ENCODE measurements around the gene ZCCHC10.
"Not testable (repeated sequence)": the region's sequence is repeated elsewhere in the genome, so short reads cannot be mapped to it uniquely, and the experiment has no call there.

The ZCCHC10 gene

GRCh38 chr5:133041157-133041784 is 14.9 kb upstream of the ZCCHC10 start:
- DNase-seq = no peak

GRCh38 chr5:133036677-133037076 is 10.3 kb upstream of the ZCCHC10 start:
- DNase-seq = not testable (repeated sequence)

GRCh38 chr5:133035224-133035623 is 8.9 kb upstream of the ZCCHC10 start:
- DNase-seq = no peak

GRCh38 chr5:133034064-133034463 is 7.7 kb upstream of the ZCCHC10 start:
- DNase-seq = no peak

DNA sequence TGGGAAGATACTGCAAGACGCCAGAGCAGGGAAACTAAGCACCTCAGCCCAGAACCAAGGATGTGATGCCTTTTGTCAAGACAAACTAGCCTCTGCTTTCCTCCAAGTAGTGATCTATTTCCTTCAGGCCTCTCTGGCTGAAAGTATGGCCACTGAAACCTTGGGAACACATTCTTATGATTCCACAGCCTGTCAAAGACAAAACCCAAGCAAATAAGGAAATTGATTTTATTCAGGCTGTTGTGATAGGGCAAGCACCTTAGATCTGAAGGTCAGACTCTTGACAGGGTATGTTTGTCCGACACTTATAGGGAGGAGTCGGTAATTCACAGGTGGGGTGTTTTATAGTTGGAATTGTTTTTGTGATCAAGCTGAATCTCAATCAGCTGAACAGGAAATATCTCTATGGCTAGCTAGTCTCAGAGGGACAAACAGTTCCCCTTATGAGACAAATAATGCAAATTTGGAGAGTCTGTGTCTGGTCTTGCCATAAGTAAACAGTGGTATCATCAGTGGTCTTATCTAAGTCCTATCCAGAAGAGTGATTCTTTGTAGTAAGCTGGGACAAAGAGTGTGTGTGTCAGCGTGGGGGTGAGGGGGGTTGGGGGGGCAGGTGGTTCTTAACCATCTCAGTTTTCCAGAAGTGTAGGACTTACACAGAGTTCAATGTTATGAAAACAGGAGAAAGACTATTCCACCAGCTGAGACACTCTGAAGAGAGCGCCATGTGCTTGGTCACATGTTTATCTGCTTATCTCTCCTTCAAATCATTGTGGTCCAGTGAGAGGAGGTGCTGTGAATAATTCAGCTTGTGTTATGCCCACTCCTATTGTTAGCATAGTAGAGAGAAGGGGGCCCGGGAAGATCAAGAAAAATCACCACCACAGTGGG is 6.7 kb upstream of the ZCCHC10 start:
- no peak for DNase-seq

GRCh38 chr5:133030343-133031005 is 4.1 kb upstream of the ZCCHC10 start:
- no peak for DNase-seq

DNA sequence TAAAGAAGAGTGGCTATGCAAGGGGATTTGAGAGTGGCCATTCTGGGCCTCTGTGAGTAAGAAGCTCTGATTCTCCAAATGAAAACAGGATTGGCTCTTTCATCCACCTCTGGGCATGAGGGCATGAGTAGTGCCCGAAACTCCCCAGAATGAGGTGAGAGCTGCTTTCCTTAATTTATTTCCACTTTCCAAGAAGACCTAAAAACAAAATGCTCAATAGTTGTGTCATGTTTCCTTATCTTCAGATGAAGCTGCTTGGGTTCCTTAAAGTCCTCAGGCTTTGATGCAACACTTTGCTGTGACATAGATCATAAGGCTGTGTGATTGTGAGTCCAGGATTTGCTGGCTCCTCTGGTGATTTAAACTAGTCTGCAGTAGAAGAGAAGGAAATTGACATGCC is 3.1 kb upstream of the ZCCHC10 start:
- DNase-seq = no peak

GRCh38 chr5:133026664-133027153 is 360 bp upstream of the ZCCHC10 start:
- no peak for DNase-seq

- not testable (repeated sequence) for DNase-seq
These were observed 6.9 kb downstream of the ZCCHC10 start for GRCh38 chr5:133019471-133019870.

GRCh38 chr5:133017964-133018363 is 8.4 kb downstream of the ZCCHC10 start:
- no peak for DNase-seq

DNA sequence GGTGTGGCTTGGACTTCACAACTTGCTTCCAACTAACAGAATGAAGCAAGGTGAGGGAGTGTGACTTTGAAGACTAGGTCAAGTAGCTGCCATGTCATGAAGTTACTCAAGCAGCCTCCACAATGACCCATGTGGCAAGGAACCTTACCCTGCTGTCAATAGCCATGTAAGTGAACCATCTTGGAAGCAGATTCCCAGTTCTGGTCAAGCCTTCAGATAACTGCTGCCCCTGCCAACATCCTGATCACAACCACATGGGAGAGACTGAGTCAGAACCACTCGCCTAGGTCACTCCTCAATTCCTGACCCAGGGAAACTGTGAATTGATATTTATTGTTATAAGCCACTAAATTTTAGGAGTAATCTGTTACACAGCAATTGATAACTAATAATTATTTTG is 10.9 kb downstream of the ZCCHC10 start:
- DNase-seq = no peak

GRCh38 chr5:133008455-133008854 is 17.9 kb downstream of the ZCCHC10 start:
- DNase-seq = not testable (repeated sequence)

DNA sequence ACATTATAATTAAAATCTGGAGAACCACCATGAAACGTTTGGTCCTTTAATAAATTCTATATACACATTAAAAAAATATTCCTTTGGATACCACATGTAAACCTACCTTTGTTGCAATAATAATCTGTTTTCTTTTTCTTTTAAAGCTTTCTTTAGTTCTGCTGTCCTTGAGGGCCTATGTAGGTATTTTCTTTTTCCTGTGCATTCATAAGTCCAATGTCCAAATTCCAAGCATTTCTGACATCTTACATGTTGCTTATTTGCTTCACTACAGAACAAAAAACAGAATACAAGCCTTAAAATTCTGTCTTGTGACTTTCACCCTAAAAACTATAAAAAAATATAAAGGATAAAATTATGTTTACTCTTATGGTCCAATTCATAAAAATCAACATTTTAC is 19.7 kb downstream of the ZCCHC10 start:
- peak; percentile 2 for DNase-seq

GRCh38 chr5:132999246-132999645 is 27.1 kb downstream of the ZCCHC10 start:
- no peak for DNase-seq

DNA sequence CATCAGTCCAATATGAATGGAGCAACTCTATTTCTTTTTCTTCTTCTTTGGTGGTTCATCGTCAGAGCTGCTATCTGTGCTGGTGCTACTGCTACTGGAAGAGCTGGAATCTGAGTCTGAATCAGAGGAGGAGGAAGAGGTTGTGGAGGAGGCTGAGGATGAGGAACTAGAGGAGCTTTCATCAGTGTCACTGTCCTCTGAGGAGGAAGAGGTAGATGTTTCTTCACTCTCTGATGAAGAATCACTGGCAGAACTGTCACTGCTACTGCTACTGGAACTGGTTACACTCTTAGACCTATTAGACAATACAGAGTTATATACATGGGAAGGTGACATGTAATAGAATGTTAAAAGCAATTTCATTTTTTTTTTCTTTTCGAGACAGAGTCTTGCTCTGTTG is 27.8 kb downstream of the ZCCHC10 start:
- no peak for DNase-seq

DNA sequence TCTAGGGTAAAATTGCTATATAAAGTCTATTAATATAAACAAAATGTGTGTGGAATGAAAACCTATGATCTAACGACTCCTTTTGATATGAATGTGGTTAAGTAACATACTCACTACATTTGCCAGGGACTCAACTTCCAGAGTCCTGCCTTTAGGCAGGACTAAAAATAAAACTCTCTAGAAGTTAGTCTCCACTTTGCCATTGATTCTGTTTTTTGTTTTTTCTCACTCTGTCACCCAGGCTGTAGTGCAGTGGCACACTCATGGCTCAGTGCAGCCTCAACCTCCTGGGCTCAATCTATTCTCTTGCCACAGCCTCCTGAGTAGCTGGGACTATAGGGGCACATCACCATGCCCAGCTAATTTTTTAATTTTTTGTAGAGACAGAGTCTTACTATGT is 30.0 kb downstream of the ZCCHC10 start:
- no peak for DNase-seq

- no peak for DNase-seq
These were observed 38.6 kb downstream of the ZCCHC10 start for GRCh38 chr5:132987531-132988408.

- not testable (repeated sequence) for DNase-seq
These were observed 43.4 kb downstream of the ZCCHC10 start for GRCh38 chr5:132982971-132983370.

DNA sequence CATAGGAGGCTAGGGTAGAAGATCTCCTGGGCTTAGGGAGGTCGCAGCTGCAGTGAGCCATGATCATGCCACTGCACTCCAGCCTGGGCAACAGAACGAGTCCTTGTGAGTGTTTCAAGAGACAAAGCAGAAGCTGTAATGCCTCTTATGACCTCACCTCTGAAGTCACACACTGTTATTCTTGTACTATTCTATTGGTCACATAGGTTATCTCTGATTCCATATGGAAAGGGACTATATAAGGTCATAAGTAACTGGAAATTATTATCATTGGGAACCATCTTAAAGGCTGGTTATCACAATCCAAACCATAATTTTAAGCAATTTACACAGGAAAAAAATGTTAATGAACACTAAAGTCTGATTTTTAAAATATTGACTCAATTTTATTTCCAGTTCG is 45.1 kb downstream of the ZCCHC10 start:
- DNase-seq = no peak

- no peak for DNase-seq
These were observed 46.4 kb downstream of the ZCCHC10 start for GRCh38 chr5:132979976-132980375.

- DNase-seq = peak; percentile 41
These were observed 46.9 kb downstream of the ZCCHC10 start for GRCh38 chr5:132979367-132979940.

DNA sequence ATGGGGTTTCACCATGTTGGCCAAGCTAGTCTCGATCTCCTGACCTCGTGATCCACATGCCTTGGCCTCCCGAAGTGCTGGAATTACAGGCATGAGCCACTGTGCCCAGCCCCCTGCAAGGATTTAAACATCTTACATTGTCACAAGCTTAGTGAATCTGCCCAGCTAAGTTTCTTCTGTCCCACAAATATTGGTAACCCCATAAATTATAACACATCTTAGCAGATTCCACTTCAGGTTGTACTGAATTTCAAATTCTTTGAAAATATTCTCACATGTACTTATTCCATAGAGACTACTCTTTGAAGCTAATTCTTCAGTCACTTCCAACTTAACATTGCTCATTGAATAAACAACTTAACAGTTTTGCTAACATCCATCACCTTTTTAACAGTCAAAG is 49.5 kb downstream of the ZCCHC10 start:
- DNase-seq = no peak

Measured in kidney glomerular epithelial cell (primary cell).